Activated CD8-positive, alpha-beta T cell treated with anti-CD3 and anti-CD28 coated beads, Interleukin-2, amount 10 ng/mL, durations not matched to agents 7 days and 5 days (primary cell): ENCODE results near the gene IMPDH1. TPM values are rescaled to one million over a fixed set of nuclear protein-coding genes. Genes with fewer than 3 reads are reported as not detected.

Source experiments
- ATAC-seq: fragments of 150-1000 bp; cut with Tn5 transposase; one replicate; pipeline ENCODE4 v1.10.0; 2021; ENCODE audit warnings: moderate library complexity
- CTCF ChIA-PET: fragments of 350-600 bp; sonication (Branson Sonifier 250); formaldehyde crosslinking; loops from one replicate; lab custom pipeline; 2021; ENCODE audit warnings: antibody characterized with exemption; lab: Charles Lee
- POLR2A ChIA-PET: fragments of 350-600 bp; sonication (Branson Sonifier 250); formaldehyde crosslinking; loops from one replicate; lab custom pipeline; 2021; ENCODE audit warnings: antibody characterized with exemption; lab: Charles Lee
- DNase-seq: peaks from one replicate; pipeline ENCODE4 v3.0.0-alpha.2; 2020
- H3K27ac Mint-ChIP-seq: one replicate; pipeline ENCODE4 v1.8.0; 2021; ENCODE audit warnings: mild to moderate bottlenecking, mixed read lengths
- H3K27me3 Mint-ChIP-seq: one replicate; pipeline ENCODE4 v1.8.0; 2021; ENCODE audit warnings: low read depth, mixed read lengths
- H3K36me3 Mint-ChIP-seq: one replicate; pipeline ENCODE4 v1.8.0; 2021; ENCODE audit warnings: low read depth, mixed read lengths
- H3K4me1 Mint-ChIP-seq: one replicate; pipeline ENCODE4 v1.8.0; 2021; ENCODE audit warnings: low read depth, mixed read lengths
- H3K4me3 Mint-ChIP-seq: one replicate; pipeline ENCODE4 v1.8.0; 2021; ENCODE audit warnings: mild to moderate bottlenecking, mixed read lengths
- H3K9me3 Mint-ChIP-seq: one replicate; pipeline ENCODE4 v1.8.0; 2022; ENCODE audit warnings: mixed read lengths; ENCODE audit not compliant: insufficient read depth
- total RNA-seq, 2 experiments: library from RNA; stranded (reverse); gene quantifications; one replicate each; pipeline ENCODE4 v1.2.3, GENCODE V29; 2021

The IMPDH1 gene
- total RNA-seq, 2 experiments from 2014 or later, result 75.3 to 80.8 TPM

DNA sequence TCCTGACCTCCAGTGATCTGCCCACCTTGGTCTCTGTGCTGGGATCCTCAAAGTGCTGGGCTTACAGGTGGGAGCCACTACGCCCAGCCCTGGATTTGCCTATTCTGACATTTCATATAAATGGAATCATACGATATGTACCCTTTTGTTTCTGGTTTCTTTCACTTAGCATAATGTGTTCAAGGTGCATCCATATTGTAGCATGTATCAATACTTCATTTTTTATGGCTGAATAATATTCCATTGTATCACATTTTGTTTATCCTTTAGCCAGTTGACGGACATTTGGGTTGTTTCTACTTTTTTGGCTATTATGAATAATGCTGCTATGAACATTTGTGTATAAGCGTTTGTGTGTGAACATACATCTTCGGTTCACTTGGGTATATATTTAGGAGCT lies 41.1 kb upstream of the IMPDH1 start:
- peaks cover 9% of the 10 kb centered on the region for H3K27me3 Mint-ChIP-seq
- POLR2A ChIA-PET, result no interaction called here
- no peak for ATAC-seq
- DNase-seq, result no peak
- no peak overlapping the region for H3K4me3 Mint-ChIP-seq
- H3K27ac Mint-ChIP-seq, result no peak overlapping the region
- H3K4me1 Mint-ChIP-seq, result peaks cover 27% of the 10 kb centered on the region
- CTCF ChIA-PET, result interaction anchor here (1.2 to 4.1 kb wide), 2 partner anchors 19 to 24 kb away, joined by 3 to 40 read pairs; no protein-coding TSS in a partner anchor
- H3K9me3 Mint-ChIP-seq, result no peaks in the 10 kb centered on the region
- no peaks in the 10 kb centered on the region for H3K36me3 Mint-ChIP-seq

DNA sequence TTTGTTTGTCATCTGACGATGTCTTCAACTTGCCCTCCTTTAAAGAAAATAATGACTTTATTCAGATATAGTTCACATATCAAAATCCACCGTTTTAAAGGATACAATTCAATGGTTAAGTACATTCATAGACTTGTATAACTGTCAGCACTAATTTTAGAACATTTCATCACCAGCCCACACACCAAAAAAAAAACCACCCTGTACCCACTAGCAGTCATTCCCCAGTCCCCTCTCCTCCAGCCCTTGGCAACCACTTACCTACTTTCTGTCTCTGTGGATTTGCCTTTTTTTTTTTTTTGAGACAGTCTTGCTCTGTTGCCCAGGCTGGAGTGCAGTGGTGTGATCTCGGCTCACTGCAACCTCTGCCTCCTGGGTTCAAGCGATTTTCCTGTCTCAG lies 40.6 kb upstream of the IMPDH1 start:
- Mint-ChIP-seq H3K9me3 (no peaks in the 10 kb centered on the region), H3K27ac (no peak overlapping the region), H3K4me1 (peaks cover 25% of the 10 kb centered on the region), H3K36me3 (no peaks in the 10 kb centered on the region), H3K4me3 (peak overlapping the region; percentile 4), H3K27me3 (peaks cover 9% of the 10 kb centered on the region)
- POLR2A ChIA-PET, result no interaction called here
- DNase-seq (no peak), ATAC-seq (no peak)
- CTCF ChIA-PET, result interaction anchor here (2.8 to 2.9 kb wide), 2 partner anchors 23 to 25 kb away, joined by 14 to 21 read pairs; no protein-coding TSS in a partner anchor

DNA sequence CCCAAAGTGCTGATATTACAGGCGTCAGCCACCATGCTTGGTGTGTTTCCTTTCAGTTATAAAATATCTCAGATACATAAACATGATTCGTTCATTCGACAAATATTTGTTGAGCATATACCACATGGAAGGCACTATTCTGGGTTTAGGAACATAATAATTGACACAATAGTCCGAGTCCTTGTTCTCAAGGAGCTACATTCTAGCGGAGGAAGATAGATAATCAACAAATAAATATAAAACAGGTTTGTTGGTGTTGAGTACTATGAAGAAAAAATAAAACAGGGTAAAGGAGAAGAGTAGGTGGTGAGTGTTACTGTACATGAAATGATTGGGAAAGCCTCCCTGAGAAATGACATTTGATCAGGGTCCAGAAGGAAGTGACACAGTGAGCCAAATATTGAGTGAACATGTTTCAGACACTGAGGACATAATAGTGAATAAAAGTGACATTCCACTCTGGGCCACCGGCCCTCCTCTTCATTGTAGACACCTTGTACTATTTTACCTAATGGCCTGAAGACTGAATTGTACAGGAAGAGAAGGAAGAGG lies 39.0 kb upstream of the IMPDH1 start:
- POLR2A ChIA-PET, result no interaction called here
- Mint-ChIP-seq H3K4me1 (peaks cover 21% of the 10 kb centered on the region), H3K9me3 (no peaks in the 10 kb centered on the region), H3K36me3 (no peaks in the 10 kb centered on the region), H3K4me3 (no peak overlapping the region), H3K27ac (no peak overlapping the region), H3K27me3 (peaks cover 9% of the 10 kb centered on the region)
- no peak for DNase-seq
- CTCF ChIA-PET, result interaction anchor here (1.2 to 2.9 kb wide), 4 partner anchors 11 to 23 kb away, joined by 5 to 34 read pairs (median 18); no protein-coding TSS in a partner anchor
- no peak for ATAC-seq

DNA sequence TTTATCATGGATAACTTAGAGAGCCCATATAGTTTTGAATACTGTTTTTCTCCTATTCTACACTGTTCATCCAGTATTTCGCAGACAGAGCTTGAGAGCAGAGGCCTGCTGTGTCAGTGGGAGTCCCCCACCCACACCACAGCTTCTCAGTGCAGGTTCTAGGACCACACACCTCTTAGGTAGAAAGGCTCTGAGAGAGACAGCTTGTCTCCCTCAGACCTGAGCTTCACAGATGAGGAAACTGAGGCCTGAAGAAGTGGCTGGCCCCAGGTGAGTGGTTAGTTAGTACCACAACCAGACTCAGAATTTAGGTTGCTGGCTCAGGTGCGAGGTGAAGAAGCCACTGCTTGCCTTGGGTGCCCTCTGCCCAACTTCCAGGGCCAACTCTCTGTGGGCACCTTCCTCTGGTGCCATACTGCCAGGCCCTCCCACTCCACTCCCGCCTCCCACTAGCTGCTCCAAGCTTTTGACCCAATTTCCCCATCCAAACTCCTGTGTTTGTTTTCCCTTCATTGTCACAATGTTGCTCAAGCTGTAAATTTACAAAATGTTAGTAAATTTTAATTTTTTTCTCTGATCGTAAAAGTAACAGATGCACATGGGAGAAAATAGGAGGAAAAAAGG lies 38.3 kb upstream of the IMPDH1 start:
- peaks cover 21% of the 10 kb centered on the region for H3K4me1 Mint-ChIP-seq
- ATAC-seq (no peak), DNase-seq (no peak)
- H3K36me3 Mint-ChIP-seq, result no peaks in the 10 kb centered on the region
- no peak overlapping the region for H3K4me3 Mint-ChIP-seq
- no peak overlapping the region for H3K27ac Mint-ChIP-seq
- no peaks in the 10 kb centered on the region for H3K9me3 Mint-ChIP-seq
- CTCF ChIA-PET, result interaction anchor here (1.2 to 2.9 kb wide), 4 partner anchors 11 to 23 kb away, joined by 5 to 34 read pairs (median 18); no protein-coding TSS in a partner anchor
- POLR2A ChIA-PET, result no interaction called here
- peaks cover 9% of the 10 kb centered on the region for H3K27me3 Mint-ChIP-seq

DNA sequence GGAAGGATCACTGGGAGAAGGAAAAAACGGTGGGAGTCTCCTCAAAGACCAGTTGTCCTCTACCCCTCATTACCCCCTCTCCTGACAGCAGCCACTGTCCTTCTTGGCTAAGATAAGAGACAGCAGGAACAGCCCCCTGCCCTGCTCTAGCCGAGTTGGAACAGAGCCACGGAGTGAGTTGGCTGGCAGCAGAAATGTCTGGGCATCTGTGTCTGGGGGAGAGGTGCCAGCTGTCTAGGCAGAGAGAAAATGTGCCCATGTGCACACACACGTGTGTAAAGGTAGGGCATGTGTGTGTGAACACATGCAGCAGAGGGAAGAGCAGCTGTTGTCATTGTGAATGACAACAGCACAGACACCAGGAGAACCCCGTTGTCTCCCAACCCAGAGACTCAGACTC lies 36.5 kb upstream of the IMPDH1 start:
- CTCF ChIA-PET, result interaction anchor here (1.5 to 4.2 kb wide), 2 partner anchors 14 to 19 kb away, joined by 9 to 52 read pairs; no protein-coding TSS in a partner anchor

DNA sequence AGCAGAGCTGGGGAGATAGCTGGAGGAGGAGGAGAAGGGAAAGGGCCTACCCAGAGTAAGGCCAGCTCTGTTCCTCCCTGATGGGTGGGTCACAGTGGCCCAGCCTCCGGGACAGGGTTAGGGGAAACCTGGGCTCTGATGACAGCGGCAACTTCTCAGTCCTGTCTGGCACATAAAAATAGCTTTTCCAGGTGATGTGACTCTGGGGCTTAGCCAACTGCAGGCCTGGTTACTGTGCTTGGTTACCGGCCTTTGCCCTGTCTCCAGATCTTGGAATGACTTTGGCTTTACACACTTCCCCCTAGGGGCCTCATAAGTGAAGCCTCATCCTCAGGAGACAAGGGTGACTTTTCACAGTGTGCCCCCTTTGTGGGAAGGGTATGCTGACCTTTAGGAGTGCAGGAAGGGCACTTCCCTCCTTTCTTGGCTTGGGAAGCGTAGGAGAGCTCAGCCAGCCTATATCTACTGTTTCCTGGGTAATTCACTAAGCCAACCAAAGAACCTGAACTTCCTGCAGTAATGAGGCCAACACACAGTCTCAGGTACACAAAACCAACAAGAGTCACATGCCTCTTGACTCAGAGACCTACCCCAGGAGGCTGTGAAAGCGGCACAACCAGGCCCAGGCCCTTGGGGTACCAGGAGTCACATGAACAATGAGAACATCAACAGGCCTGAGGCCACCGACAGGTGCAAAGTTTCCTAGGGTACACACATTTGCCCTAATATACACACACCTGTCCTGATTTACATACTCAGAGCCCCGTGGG lies 34.2 kb upstream of the IMPDH1 start:
- POLR2A ChIA-PET, result interaction anchor here (0.8 to 1.0 kb wide), 2 partner anchors 11 to 14 kb away, joined by 3 to 4 read pairs; partner anchors contain the start of gene HILPDA
- H3K27me3 Mint-ChIP-seq, result peaks cover 6% of the 10 kb centered on the region
- H3K4me1 Mint-ChIP-seq, result peaks cover 7% of the 10 kb centered on the region
- CTCF ChIA-PET, result interaction anchor here (1.0 to 4.2 kb wide), 6 partner anchors 10 to 57 kb away, joined by 3 to 52 read pairs (median 8); no protein-coding TSS in a partner anchor
- H3K4me3 Mint-ChIP-seq, result no peak overlapping the region
- H3K27ac Mint-ChIP-seq, result no peak overlapping the region
- H3K36me3 Mint-ChIP-seq, result no peaks in the 10 kb centered on the region
- ATAC-seq, result no peak
- H3K9me3 Mint-ChIP-seq, result no peaks in the 10 kb centered on the region
- no peak for DNase-seq

More for the DNA sequence above, 36.5 kb upstream of the IMPDH1 start:
- H3K27me3 Mint-ChIP-seq, result peaks cover 2% of the 10 kb centered on the region
- ATAC-seq, result no peak
- H3K27ac Mint-ChIP-seq, result no peak overlapping the region
- H3K9me3 Mint-ChIP-seq, result no peaks in the 10 kb centered on the region
- no peak overlapping the region for H3K4me3 Mint-ChIP-seq
- no peak for DNase-seq
- no peaks in the 10 kb centered on the region for H3K36me3 Mint-ChIP-seq
- POLR2A ChIA-PET, result no interaction called here
- peaks cover 14% of the 10 kb centered on the region for H3K4me1 Mint-ChIP-seq

DNA sequence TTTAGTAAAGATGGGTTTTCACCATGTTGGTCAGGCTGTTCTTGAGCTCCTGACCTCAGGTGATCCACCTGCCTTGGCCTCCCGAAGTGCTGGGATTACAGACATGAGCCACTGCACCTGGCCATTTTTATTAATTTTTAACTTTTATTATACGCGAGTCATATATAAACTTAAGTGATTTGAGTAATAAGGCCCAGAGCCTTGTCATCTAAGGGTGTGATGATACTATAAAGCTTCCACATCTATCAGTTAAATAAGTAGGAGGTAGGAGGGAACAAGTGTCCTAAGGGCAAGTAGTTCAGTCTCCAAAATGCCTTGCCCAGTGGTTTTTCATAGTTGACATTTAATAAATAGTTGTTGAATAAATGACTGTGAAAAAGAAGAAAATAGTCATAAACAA lies 32.6 kb upstream of the IMPDH1 start:
- ATAC-seq (no peak), DNase-seq (no peak)
- peaks cover 7% of the 10 kb centered on the region for H3K4me1 Mint-ChIP-seq
- no peaks in the 10 kb centered on the region for H3K9me3 Mint-ChIP-seq
- POLR2A ChIA-PET, result interaction anchor here (0.5 kb wide), 1 partner anchor 28 kb away, joined by 3 read pairs; no protein-coding TSS in a partner anchor
- H3K27ac Mint-ChIP-seq, result no peak overlapping the region
- H3K27me3 Mint-ChIP-seq, result peaks cover 6% of the 10 kb centered on the region
- no peaks in the 10 kb centered on the region for H3K36me3 Mint-ChIP-seq
- no peak overlapping the region for H3K4me3 Mint-ChIP-seq
- CTCF ChIA-PET, result interaction anchor here (0.5 to 9.2 kb wide), 4 partner anchors 11 to 120 kb away, joined by 3 to 99 read pairs (median 6); partner anchors contain the start of gene HILPDA

DNA sequence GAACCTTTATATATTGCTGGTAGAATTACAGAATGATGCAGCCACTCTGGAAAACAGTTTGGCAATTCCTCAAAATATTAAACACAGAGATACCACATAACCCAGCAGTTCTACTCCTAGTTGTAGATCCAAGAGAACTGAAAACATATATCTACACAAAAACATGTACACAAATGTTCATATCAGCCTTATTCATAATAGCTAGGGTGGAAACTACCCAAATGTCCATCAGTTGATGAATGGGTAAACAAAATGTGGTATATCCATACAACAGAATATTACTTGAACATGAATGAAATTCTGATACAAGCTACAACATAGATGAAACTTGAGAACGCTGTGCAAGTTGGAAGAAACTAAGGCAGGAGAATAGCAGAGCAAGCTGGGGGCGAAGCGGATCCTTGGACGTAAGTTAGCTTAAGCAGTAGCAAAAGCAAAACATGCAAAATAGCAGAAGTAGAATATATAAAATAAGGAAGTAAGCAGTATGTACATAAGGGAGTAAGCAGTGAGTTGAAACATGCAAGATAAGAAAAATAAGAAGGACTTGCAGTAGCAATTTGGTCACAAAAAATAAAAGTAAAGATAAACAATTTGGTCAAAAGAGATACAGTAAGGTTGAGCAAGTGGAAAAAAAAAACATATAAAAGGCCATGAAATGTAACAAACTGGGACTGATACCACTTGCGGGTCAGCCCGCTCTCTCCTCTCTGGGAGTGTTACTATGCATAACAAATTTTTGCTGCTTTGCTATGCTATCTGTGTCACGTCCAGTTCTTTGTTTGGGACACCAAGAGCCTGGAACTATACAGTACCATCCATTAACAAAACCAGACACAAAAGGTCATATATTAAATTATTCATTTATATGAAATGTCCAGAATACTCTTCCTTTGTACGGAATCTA lies 27.9 kb upstream of the IMPDH1 start:
- Mint-ChIP-seq H3K27ac (no peak overlapping the region), H3K36me3 (no peaks in the 10 kb centered on the region), H3K4me3 (no peak overlapping the region), H3K9me3 (no peaks in the 10 kb centered on the region), H3K4me1 (no peaks in the 10 kb centered on the region), H3K27me3 (peaks cover 16% of the 10 kb centered on the region)
- ChIA-PET POLR2A (no interaction called here), CTCF (interaction anchor here (1.0 to 9.2 kb wide), 6 partner anchors 11 to 302 kb away, joined by 3 to 99 read pairs (median 6); no protein-coding TSS in a partner anchor)
- ATAC-seq (no peak), DNase-seq (no peak)

DNA sequence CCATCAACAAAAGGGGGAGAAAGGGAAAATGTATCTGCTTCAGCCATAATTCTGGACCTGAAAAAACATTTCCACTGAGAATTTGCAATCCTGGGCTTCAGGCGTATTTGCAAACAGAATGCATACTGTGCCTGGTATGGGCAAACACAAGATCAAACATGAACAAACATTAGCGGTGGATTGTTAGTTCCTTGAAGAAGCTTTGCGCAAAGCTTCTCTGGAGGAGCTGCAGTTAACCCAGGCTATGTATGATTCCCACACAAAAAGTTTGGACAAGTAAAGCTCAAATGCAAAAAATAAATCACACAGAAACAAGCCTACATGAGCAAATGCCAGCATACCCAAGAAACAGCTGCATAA lies 25.5 kb upstream of the IMPDH1 start:
- no peaks in the 10 kb centered on the region for H3K36me3 Mint-ChIP-seq

DNA sequence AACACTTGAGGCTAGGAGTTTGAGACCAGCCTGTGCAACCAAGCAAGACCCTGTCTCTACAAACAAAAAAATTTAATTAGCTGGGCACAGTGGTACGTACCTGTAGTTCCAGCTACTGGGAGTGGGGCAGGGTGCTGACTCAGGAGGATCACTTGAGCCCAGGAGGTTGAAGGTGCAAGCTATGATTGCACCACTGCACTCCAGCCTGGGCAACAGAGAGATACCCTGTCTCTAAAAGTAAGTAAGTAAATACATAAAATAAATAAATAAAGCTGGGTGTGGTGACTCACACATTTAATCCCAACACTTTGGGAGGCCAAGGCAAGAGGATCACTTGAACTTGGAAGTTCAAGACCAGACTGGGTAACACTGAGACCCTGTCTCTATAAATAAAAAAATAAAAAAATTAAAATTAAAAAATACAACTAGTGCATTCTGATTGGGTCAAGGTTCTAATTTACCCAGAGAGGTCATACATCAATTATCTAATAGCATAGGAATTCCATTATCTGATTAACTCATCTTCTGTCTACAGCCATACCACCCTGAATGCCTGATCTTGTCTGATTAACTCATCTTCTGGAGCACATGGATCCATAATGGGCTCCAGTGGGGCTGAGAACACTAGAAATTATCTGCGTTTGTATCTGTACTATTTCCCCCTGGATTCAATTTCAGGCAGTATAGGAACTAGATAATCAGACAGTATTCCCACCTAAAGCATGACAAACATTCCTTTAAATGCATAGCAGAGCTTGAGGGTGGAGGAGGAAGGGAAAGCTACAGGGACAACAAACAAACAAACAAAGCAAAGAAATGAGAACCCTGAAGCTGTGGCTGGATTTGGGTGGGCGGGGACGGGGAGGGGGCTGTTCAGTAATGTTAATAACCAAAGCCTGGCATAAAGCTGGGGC lies 24.9 kb upstream of the IMPDH1 start:
- no peak overlapping the region for H3K27ac Mint-ChIP-seq
- no peaks in the 10 kb centered on the region for H3K9me3 Mint-ChIP-seq
- CTCF ChIA-PET, result interaction anchor here (1.0 to 17.0 kb wide), 5 partner anchors 9 to 28 kb away, joined by 3 to 432 read pairs (median 63); partner anchors contain the start of genes HILPDA and IMPDH1
- H3K36me3 Mint-ChIP-seq, result no peaks in the 10 kb centered on the region
- H3K27me3 Mint-ChIP-seq, result peaks cover 13% of the 10 kb centered on the region
- ATAC-seq (no peak), DNase-seq (no peak)
- no peaks in the 10 kb centered on the region for H3K4me1 Mint-ChIP-seq
- H3K4me3 Mint-ChIP-seq, result no peak overlapping the region
- POLR2A ChIA-PET, result no interaction called here

More for the DNA sequence above, 25.5 kb upstream of the IMPDH1 start:
- no peak for DNase-seq
- no peak for ATAC-seq
- H3K27ac Mint-ChIP-seq, result no peak overlapping the region
- no peaks in the 10 kb centered on the region for H3K9me3 Mint-ChIP-seq
- peaks cover 14% of the 10 kb centered on the region for H3K27me3 Mint-ChIP-seq
- POLR2A ChIA-PET, result no interaction called here
- no peak overlapping the region for H3K4me3 Mint-ChIP-seq
- CTCF ChIA-PET, result interaction anchor here (2.0 to 17.0 kb wide), 4 partner anchors 10 to 28 kb away, joined by 8 to 432 read pairs (median 81); partner anchors contain the start of gene IMPDH1
- H3K4me1 Mint-ChIP-seq, result no peaks in the 10 kb centered on the region
